DOHH2 (cell line): Measurements from ENCODE around the gene RFC4.

Source experiments
- CTCF ChIP-seq: fragments of 200-600 bp; sonication (generic); IDR thresholded peaks from one replicate; pipeline ENCODE4 v1.5.1; 2014; ENCODE audit warnings: antibody characterized with exemption, mild to moderate bottlenecking, low read depth, low read length; ENCODE audit not compliant: poor library complexity, severe bottlenecking
- EZH2phosphoT487 ChIP-seq: fragments of 200-600 bp; sonication (generic); IDR thresholded peaks from 2 replicates; pipeline ENCODE4 v1.6.1; 2017; ENCODE audit warnings: borderline replicate concordance, mild to moderate bottlenecking, antibody characterized with exemption, low read length, moderate library complexity, mixed read lengths

GRCh38 chr3:186786922-186787321 is 19.4 kb downstream of the RFC4 start:
- TF ChIP-seq CTCF (no peak), EZH2phosphoT487 (no peak)
